Measurements from ENCODE around the gene CCDC150.

CCDC150 gene

GRCh38 chr2:196638765-196639164 lies 750 bp upstream of the CCDC150 start:
- Histone ChIP-seq H3K9me3 (no peaks in the 10 kb centered on the region), H3K36me3 (no peaks in the 10 kb centered on the region), H3K27ac (no peak overlapping the region), H3K27me3 (no peaks in the 10 kb centered on the region), H3K4me1 (peaks cover 0 to 7% (median 3%) of the 10 kb centered on the region in 4 donors), H3K4me3 (no peak overlapping the region)
- DNase-seq: no peak
- intact Hi-C loops (cut with DNase I; ENCODE audit: low total_unique reads): no loop called here
- no peak for TF ChIP-seq CTCF (IDR thresholded peaks at IDR 0.05)

- H3K4me3 ChIP-seq: peak overlapping the region; percentile 53 to 65
- intact Hi-C loops (cut with DNase I; ENCODE audit: low total_unique reads): no loop called here
- H3K9me3 ChIP-seq: no peaks in the 10 kb centered on the region
- TF ChIP-seq CTCF (IDR thresholded peaks at IDR 0.05): no peak
- no peaks in the 10 kb centered on the region for H3K27me3 ChIP-seq
- H3K27ac ChIP-seq: peak overlapping the region; percentile 7 to 38
- peaks cover 0 to 7% (median 3%) of the 10 kb centered on the region in 4 donors for H3K4me1 ChIP-seq
- DNase-seq: no peak
- no peaks in the 10 kb centered on the region for H3K36me3 ChIP-seq
Observed at GRCh38 chr2:196640031-196640548, 575 bp downstream of the CCDC150 start.

- H3K9me3 ChIP-seq: peaks cover 0 to 28% (median 25%) of the 10 kb centered on the region in 3 donors
- DNase-seq: no peak
Observed at GRCh38 chr2:196649202-196649601, 9.7 kb downstream of the CCDC150 start.

GRCh38 chr2:196651387-196652094 lies 12.0 kb downstream of the CCDC150 start:
- DNase-seq: no peak
- no peak overlapping the region for H3K4me3 ChIP-seq
- intact Hi-C loops (cut with DNase I; ENCODE audit: low total_unique reads): no loop called here
- H3K9me3 ChIP-seq: peaks cover 0 to 28% (median 25%) of the 10 kb centered on the region in 3 donors
- no peaks in the 10 kb centered on the region for H3K36me3 ChIP-seq
- H3K27me3 ChIP-seq: no peaks in the 10 kb centered on the region
- TF ChIP-seq CTCF (IDR thresholded peaks at IDR 0.05): no peak
- H3K4me1 ChIP-seq: no peaks in the 10 kb centered on the region
- no peak overlapping the region for H3K27ac ChIP-seq

More at GRCh38 chr2:196649202-196649601, 9.7 kb downstream of the CCDC150 start:
- H3K36me3 ChIP-seq: no peaks in the 10 kb centered on the region
- intact Hi-C loops (cut with DNase I; ENCODE audit: low total_unique reads): no loop called here
- TF ChIP-seq CTCF (IDR thresholded peaks at IDR 0.05): no peak
- no peak overlapping the region for H3K4me3 ChIP-seq
- no peak overlapping the region for H3K27ac ChIP-seq
- no peaks in the 10 kb centered on the region for H3K27me3 ChIP-seq
- H3K4me1 ChIP-seq: no peaks in the 10 kb centered on the region

GRCh38 chr2:196652869-196653268 lies 13.4 kb downstream of the CCDC150 start:
- TF ChIP-seq CTCF (IDR thresholded peaks at IDR 0.05): no peak

More at GRCh38 chr2:196652869-196653268, 13.4 kb downstream of the CCDC150 start:
- Histone ChIP-seq H3K4me3 (no peak overlapping the region), H3K4me1 (no peaks in the 10 kb centered on the region), H3K27ac (no peak overlapping the region), H3K27me3 (no peaks in the 10 kb centered on the region), H3K36me3 (no peaks in the 10 kb centered on the region), H3K9me3 (peaks cover 0 to 28% (median 25%) of the 10 kb centered on the region in 3 donors)
- DNase-seq: no peak
- intact Hi-C loops (cut with DNase I; ENCODE audit: low total_unique reads): no loop called here
